GM12874 (cell line): ENCODE data around the gene PTPN5.

Experiments
- TF ChIP-seq, protein P1 (sequence below): IDR thresholded peaks from 2 replicates; pipeline ENCODE4 v1.5.1; 2011; ENCODE audit warnings: low read depth, mild to moderate bottlenecking, control low read depth, low read length, moderate library complexity; ENCODE audit not compliant: insufficient read depth

The PTPN5 gene

GRCh38 chr11:18692941-18693760 is 98.4 kb downstream of the PTPN5 start:
- TF ChIP-seq, protein P1, sequence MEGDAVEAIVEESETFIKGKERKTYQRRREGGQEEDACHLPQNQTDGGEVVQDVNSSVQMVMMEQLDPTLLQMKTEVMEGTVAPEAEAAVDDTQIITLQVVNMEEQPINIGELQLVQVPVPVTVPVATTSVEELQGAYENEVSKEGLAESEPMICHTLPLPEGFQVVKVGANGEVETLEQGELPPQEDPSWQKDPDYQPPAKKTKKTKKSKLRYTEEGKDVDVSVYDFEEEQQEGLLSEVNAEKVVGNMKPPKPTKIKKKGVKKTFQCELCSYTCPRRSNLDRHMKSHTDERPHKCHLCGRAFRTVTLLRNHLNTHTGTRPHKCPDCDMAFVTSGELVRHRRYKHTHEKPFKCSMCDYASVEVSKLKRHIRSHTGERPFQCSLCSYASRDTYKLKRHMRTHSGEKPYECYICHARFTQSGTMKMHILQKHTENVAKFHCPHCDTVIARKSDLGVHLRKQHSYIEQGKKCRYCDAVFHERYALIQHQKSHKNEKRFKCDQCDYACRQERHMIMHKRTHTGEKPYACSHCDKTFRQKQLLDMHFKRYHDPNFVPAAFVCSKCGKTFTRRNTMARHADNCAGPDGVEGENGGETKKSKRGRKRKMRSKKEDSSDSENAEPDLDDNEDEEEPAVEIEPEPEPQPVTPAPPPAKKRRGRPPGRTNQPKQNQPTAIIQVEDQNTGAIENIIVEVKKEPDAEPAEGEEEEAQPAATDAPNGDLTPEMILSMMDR = no peak

GRCh38 chr11:18684267-18684666 is 107.3 kb downstream of the PTPN5 start:
- TF ChIP-seq, protein P1 = no peak

DNA sequence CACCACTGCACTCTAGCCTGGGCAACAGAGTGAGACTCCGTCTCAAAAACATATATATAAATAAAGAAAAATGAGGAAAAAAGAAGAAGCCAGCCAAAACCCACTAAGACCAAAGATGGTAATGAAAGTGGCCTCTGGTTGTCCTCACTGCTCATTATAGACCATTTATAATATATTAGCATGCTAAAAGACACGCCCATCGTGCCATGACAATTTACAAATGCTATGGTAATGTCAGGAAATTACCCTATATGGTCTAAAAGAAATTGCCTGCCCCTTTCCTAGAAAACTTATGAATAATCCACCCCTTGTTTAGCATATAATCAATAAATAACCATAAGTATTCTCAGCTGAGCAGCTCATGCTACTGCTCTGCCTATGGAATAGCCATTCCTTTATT is 109.1 kb downstream of the PTPN5 start:
- TF ChIP-seq, protein P1 = no peak
